ENCODE results near the gene PHLDA3. TPM values are rescaled to one million over a fixed set of nuclear protein-coding genes. Genes with fewer than 3 reads are reported as not detected.

PHLDA3 gene
- total and polyA plus RNA-seq, 2 donors from 2014 or later: 25.6 to 27.3 TPM

GRCh38 chr1:201506092-201506491, 37.1 kb upstream of the PHLDA3 start:
- Histone ChIP-seq H3K4me1 (ENCODE audit: control insufficient read depth in 2 of 3, insufficient read depth in 2 of 3, low read depth in 1 of 3, low read length in 3 of 3) (peaks cover 22 to 33% (median 24%) of the 10 kb centered on the region in 3 donors), H3K4me3 (ENCODE audit: low read length in 3 of 3) (peak overlapping the region; percentile 56 to 88 (median 81)), H3K27me3 (ENCODE audit: control insufficient read depth, insufficient read depth, low read length) (no peaks in the 10 kb centered on the region), H3K9me3 (ENCODE audit: control insufficient read depth in 2 of 3, insufficient read depth in 1 of 3, low read length in 3 of 3) (no peaks in the 10 kb centered on the region), H3K27ac (ENCODE audit: low read depth in 2 of 2, low read length in 2 of 2) (peak overlapping the region; percentile 95 to 96), H3K36me3 (ENCODE audit: control insufficient read depth in 2 of 3, insufficient read depth in 3 of 3, low read length in 3 of 3) (no peaks in the 10 kb centered on the region), H3K9ac (ENCODE audit: low read length in 3 of 3) (peak overlapping the region; percentile 47 to 93 (median 80))
- peak in 1 of 5 donors; percentile 36 for DNase-seq
- no peak for FAIRE-seq
- TF ChIP-seq, protein P1, sequence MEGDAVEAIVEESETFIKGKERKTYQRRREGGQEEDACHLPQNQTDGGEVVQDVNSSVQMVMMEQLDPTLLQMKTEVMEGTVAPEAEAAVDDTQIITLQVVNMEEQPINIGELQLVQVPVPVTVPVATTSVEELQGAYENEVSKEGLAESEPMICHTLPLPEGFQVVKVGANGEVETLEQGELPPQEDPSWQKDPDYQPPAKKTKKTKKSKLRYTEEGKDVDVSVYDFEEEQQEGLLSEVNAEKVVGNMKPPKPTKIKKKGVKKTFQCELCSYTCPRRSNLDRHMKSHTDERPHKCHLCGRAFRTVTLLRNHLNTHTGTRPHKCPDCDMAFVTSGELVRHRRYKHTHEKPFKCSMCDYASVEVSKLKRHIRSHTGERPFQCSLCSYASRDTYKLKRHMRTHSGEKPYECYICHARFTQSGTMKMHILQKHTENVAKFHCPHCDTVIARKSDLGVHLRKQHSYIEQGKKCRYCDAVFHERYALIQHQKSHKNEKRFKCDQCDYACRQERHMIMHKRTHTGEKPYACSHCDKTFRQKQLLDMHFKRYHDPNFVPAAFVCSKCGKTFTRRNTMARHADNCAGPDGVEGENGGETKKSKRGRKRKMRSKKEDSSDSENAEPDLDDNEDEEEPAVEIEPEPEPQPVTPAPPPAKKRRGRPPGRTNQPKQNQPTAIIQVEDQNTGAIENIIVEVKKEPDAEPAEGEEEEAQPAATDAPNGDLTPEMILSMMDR (IDR thresholded peaks at IDR 0.05; ENCODE audit: borderline replicate concordance, extremely low read depth, insufficient read depth): no peak
- intact Hi-C loops (cut with DNase I): no loop called here

DNA sequence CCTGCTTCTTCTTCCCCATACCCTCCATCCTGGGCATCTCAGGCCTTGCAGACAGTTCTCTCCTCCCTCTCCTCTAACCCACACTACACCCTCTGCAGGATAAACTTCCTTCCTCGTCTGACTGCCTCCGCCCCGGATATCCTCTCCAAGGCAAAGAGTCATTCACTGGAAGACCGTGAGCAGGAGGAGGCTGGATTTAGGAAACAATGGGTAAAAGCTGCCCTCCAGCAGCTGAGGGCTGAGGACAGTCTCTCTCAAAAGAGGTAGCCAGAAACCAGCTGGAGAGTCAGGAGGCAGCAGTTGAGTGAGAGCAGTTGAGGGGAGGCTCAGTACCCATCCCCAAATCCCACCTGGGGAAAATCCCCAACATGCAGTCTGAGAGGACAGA, 36.5 kb upstream of the PHLDA3 start:
- Histone ChIP-seq H3K36me3 (ENCODE audit: control insufficient read depth in 2 of 3, insufficient read depth in 3 of 3, low read length in 3 of 3) (no peaks in the 10 kb centered on the region), H3K4me1 (ENCODE audit: control insufficient read depth in 2 of 3, insufficient read depth in 2 of 3, low read depth in 1 of 3, low read length in 3 of 3) (peaks cover 26 to 35% (median 28%) of the 10 kb centered on the region in 3 donors), H3K27me3 (ENCODE audit: control insufficient read depth, insufficient read depth, low read length) (no peaks in the 10 kb centered on the region), H3K27ac (ENCODE audit: low read depth in 2 of 2, low read length in 2 of 2) (peak overlapping the region; percentile 95 to 96), H3K9me3 (ENCODE audit: control insufficient read depth in 2 of 3, insufficient read depth in 1 of 3, low read length in 3 of 3) (no peaks in the 10 kb centered on the region), H3K9ac (ENCODE audit: low read length in 3 of 3) (peak overlapping the region; percentile 47 to 93 (median 80)), H3K4me3 (ENCODE audit: low read length in 3 of 3) (peak overlapping the region; percentile 56 to 88 (median 81))
- intact Hi-C loops (cut with DNase I): no loop called here
- TF ChIP-seq, protein P1 (IDR thresholded peaks at IDR 0.05; ENCODE audit: borderline replicate concordance, extremely low read depth, insufficient read depth): no peak
- FAIRE-seq (no peak), DNase-seq (peak in 3 of 5 donors; percentile 44 to 78 (median 59))

GRCh38 chr1:201504799-201505502, 36.0 kb upstream of the PHLDA3 start:
- Histone ChIP-seq H3K4me3 (ENCODE audit: low read length in 3 of 3) (peak overlapping the region; percentile 56 to 88 (median 81)), H3K9ac (ENCODE audit: low read length in 3 of 3) (peak overlapping the region; percentile 20 to 80 (median 47)), H3K27ac (ENCODE audit: low read depth in 2 of 2, low read length in 2 of 2) (peak overlapping the region; percentile 95 to 96), H3K4me1 (ENCODE audit: control insufficient read depth in 2 of 3, insufficient read depth in 2 of 3, low read depth in 1 of 3, low read length in 3 of 3) (peaks cover 27 to 36% (median 28%) of the 10 kb centered on the region in 3 donors), H3K27me3 (ENCODE audit: control insufficient read depth, insufficient read depth, low read length) (no peaks in the 10 kb centered on the region), H3K9me3 (ENCODE audit: control insufficient read depth in 2 of 3, insufficient read depth in 1 of 3, low read length in 3 of 3) (no peaks in the 10 kb centered on the region), H3K36me3 (ENCODE audit: control insufficient read depth in 2 of 3, insufficient read depth in 3 of 3, low read length in 3 of 3) (no peaks in the 10 kb centered on the region)
- TF ChIP-seq, protein P1 (IDR thresholded peaks at IDR 0.05; ENCODE audit: borderline replicate concordance, extremely low read depth, insufficient read depth): no peak
- DNase-seq (peak in 1 of 5 donors; percentile 37), FAIRE-seq (no peak)
- intact Hi-C loops (cut with DNase I): no loop called here
